ENCODE results near the gene PHLDB1. TPM values are rescaled to one million over a fixed set of nuclear protein-coding genes. Genes with fewer than 3 reads are reported as not detected.
"Not testable (repeated sequence)": the region's sequence is repeated elsewhere in the genome, so short reads cannot be mapped to it uniquely, and the experiment has no call there.

PHLDB1 gene
- total RNA-seq, 1 donor from 2014 or later: 165 TPM

DNA sequence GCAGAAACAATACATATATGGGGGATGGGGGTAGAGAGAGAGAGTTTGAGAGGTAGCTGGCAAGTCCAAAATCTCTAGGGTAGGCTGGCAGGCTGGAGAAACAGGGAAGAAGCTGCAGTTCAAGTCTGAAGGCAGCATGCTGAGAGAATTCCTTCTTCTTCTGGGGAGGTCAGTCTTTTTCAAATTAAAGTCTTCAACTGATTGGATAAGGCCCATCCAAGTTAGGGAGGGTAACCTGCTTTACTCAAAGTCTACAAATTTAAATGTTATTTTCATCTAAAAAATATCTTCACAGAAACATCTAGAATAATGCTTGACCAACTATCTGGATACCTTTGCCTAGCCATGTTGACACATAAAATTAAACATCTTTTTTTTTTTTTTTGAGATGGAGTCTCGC lies 75.0 kb downstream of the PHLDB1 start:
- TF ChIP-seq, protein P1, sequence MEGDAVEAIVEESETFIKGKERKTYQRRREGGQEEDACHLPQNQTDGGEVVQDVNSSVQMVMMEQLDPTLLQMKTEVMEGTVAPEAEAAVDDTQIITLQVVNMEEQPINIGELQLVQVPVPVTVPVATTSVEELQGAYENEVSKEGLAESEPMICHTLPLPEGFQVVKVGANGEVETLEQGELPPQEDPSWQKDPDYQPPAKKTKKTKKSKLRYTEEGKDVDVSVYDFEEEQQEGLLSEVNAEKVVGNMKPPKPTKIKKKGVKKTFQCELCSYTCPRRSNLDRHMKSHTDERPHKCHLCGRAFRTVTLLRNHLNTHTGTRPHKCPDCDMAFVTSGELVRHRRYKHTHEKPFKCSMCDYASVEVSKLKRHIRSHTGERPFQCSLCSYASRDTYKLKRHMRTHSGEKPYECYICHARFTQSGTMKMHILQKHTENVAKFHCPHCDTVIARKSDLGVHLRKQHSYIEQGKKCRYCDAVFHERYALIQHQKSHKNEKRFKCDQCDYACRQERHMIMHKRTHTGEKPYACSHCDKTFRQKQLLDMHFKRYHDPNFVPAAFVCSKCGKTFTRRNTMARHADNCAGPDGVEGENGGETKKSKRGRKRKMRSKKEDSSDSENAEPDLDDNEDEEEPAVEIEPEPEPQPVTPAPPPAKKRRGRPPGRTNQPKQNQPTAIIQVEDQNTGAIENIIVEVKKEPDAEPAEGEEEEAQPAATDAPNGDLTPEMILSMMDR (IDR thresholded peaks at IDR 0.05): no peak
- no peaks in the 10 kb centered on the region for H3K9me3 Mint-ChIP-seq (ENCODE audit: unreplicated experiment)
- H3K4me1 Mint-ChIP-seq (ENCODE audit: unreplicated experiment): peaks cover 1% of the 10 kb centered on the region
- DNase-seq (ENCODE audit: extremely low spot score, unreplicated experiment): no peak
- no peak overlapping the region for H3K27ac Mint-ChIP-seq (ENCODE audit: unreplicated experiment)
- H3K4me3 Mint-ChIP-seq (ENCODE audit: unreplicated experiment): no peak overlapping the region
- H3K36me3 Mint-ChIP-seq (ENCODE audit: unreplicated experiment): no peaks in the 10 kb centered on the region
- H3K27me3 Mint-ChIP-seq (ENCODE audit: unreplicated experiment): peaks cover 26% of the 10 kb centered on the region

DNA sequence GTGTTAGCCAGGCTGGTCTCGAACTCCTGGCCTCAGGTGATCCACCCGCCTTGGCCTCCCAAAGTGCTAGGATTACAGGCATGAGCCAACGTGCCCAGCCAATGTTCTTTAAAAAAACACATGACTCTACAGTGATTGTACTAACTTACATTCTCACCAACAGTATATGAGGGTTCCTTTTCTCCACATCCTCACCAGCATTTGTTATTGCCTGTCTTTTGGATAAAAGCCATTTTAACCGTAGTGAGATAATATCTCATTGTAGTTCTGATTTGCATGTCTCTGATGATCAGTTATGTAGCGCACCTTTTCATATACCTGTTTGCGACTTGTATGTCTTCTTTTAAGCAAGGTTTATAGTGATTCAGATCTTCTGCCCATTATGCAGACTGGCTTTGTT lies 75.5 kb downstream of the PHLDB1 start:
- not testable (repeated sequence) for H3K4me3 Mint-ChIP-seq (ENCODE audit: unreplicated experiment); H3K27ac Mint-ChIP-seq (ENCODE audit: unreplicated experiment); DNase-seq (ENCODE audit: extremely low spot score, unreplicated experiment); H3K9me3 Mint-ChIP-seq (ENCODE audit: unreplicated experiment); H3K4me1 Mint-ChIP-seq (ENCODE audit: unreplicated experiment); H3K36me3 Mint-ChIP-seq (ENCODE audit: unreplicated experiment)
- peaks cover 26% of the 10 kb centered on the region for H3K27me3 Mint-ChIP-seq (ENCODE audit: unreplicated experiment)

DNA sequence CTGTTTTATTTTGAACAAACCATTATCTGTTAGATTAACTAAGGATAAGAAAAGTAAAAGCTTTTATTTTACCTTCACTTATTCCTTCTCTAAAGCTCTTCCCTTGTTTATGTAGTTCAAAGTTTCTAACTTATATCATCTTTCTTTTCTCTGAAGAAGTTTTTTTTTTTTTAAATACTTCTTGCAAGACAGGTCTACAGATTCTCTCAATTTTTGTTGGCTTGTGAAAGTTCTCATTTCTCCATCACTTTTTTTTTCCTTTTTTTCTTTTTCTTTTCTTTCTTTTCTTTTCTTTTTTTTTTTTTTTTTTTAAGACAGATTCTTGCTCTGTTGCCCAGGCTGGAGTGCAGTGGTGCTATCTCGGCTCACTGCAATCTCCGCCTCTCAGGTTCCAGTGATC lies 76.8 kb downstream of the PHLDB1 start:
- H3K4me1 Mint-ChIP-seq (ENCODE audit: unreplicated experiment): peaks cover 2% of the 10 kb centered on the region
- no peak for DNase-seq (ENCODE audit: extremely low spot score, unreplicated experiment)
- no peaks in the 10 kb centered on the region for H3K9me3 Mint-ChIP-seq (ENCODE audit: unreplicated experiment)
- TF ChIP-seq, protein P1 (IDR thresholded peaks at IDR 0.05): no peak
- no peak overlapping the region for H3K27ac Mint-ChIP-seq (ENCODE audit: unreplicated experiment)
- no peak overlapping the region for H3K4me3 Mint-ChIP-seq (ENCODE audit: unreplicated experiment)
- H3K36me3 Mint-ChIP-seq (ENCODE audit: unreplicated experiment): no peaks in the 10 kb centered on the region
- H3K27me3 Mint-ChIP-seq (ENCODE audit: unreplicated experiment): peaks cover 26% of the 10 kb centered on the region

DNA sequence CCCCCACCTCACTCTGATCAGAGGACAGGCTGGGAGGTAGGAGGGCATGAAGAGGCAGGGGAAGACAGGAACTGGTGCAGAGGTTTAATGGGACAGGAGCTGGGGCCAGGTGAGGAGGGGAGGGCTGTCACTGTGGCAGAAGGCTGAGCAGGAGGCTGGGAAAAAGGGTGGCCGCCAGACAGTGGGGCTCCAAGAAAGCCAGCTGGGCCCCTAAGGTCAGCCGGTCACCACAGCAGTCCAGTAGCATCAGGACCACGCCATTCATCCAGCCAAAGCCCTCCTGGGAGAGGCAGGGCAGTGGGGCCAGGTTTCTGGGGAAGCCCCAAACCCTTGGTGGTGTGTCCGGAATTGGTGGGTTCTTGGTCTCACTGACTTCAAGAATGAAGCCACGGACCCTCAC lies 80.5 kb downstream of the PHLDB1 start:
- no peak for DNase-seq (ENCODE audit: extremely low spot score, unreplicated experiment)
- Mint-ChIP-seq H3K4me3 (ENCODE audit: unreplicated experiment) (no peak overlapping the region), H3K27me3 (ENCODE audit: unreplicated experiment) (peaks cover 13% of the 10 kb centered on the region), H3K36me3 (ENCODE audit: unreplicated experiment) (no peaks in the 10 kb centered on the region), H3K9me3 (ENCODE audit: unreplicated experiment) (no peaks in the 10 kb centered on the region), H3K27ac (ENCODE audit: unreplicated experiment) (no peak overlapping the region), H3K4me1 (ENCODE audit: unreplicated experiment) (peaks cover 26% of the 10 kb centered on the region)
- TF ChIP-seq, protein P1 (IDR thresholded peaks at IDR 0.05): no peak

DNA sequence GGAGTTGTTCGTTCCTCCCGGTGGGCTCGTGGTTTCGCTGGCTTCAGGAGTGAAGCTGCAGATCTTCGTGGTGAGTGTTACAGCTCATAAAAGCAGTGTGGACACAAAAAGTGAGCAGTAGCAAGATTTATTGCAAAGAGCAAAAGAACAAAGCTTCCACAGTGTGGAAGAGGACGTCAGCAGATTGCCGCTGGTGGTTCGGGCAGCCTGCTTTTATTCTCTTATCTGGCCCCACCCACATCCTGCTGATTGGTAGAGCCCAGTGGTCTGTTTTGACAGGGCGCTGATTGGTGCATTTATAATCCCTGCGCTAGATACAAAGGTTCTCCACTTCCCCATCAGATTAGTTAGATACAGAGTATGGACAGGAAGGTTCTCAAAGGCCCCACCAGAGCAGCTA lies 80.9 kb downstream of the PHLDB1 start:
- H3K4me3 Mint-ChIP-seq (ENCODE audit: unreplicated experiment): not testable (repeated sequence)

DNA sequence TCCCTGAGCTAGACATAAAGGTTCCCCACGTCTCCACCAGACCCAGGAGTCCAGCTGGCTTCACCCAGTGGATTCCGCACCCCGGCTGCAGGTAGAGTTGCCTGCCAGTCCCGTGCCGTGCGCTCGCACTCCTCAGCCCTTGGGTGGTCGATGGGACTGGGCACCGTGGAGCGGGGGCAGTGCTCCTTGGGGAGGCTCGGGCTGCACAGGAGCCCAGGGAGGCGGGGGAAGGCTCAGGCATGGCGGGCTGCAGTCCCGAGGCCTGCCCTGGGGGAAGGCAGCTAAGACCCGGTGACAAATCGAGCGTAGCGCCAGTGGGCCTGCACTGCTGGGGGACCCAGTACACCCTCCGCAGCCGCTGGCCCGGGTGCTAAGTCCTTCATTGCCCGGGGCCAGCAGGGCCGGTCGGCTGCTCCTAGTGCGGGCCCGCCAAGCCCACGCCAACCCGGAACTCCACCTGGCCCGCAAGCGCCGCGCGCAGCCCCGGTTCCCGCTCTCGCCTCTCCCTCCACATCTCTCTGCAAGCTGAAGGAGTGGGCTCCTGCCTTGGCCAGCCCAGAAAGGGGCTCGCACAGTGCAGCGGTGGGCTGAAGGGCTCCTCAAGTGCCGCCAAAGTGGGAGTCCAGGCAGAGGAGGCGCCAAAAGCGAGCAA lies 81.6 kb downstream of the PHLDB1 start:
- no peak overlapping the region for H3K4me3 Mint-ChIP-seq (ENCODE audit: unreplicated experiment)

More for the DNA sequence above, 80.9 kb downstream of the PHLDB1 start:
- Mint-ChIP-seq H3K4me1 (ENCODE audit: unreplicated experiment) (peaks cover 30% of the 10 kb centered on the region), H3K27me3 (ENCODE audit: unreplicated experiment) (peaks cover 13% of the 10 kb centered on the region)
- DNase-seq (ENCODE audit: extremely low spot score, unreplicated experiment); H3K9me3 Mint-ChIP-seq (ENCODE audit: unreplicated experiment); H3K36me3 Mint-ChIP-seq (ENCODE audit: unreplicated experiment); H3K27ac Mint-ChIP-seq (ENCODE audit: unreplicated experiment): not testable (repeated sequence)

More for the DNA sequence above, 81.6 kb downstream of the PHLDB1 start:
- H3K4me1 Mint-ChIP-seq (ENCODE audit: unreplicated experiment): peaks cover 33% of the 10 kb centered on the region
- TF ChIP-seq, protein P1 (IDR thresholded peaks at IDR 0.05): no peak
- no peaks in the 10 kb centered on the region for H3K36me3 Mint-ChIP-seq (ENCODE audit: unreplicated experiment)
- no peak for DNase-seq (ENCODE audit: extremely low spot score, unreplicated experiment)
- H3K27ac Mint-ChIP-seq (ENCODE audit: unreplicated experiment): no peak overlapping the region
- peaks cover 13% of the 10 kb centered on the region for H3K27me3 Mint-ChIP-seq (ENCODE audit: unreplicated experiment)
- no peaks in the 10 kb centered on the region for H3K9me3 Mint-ChIP-seq (ENCODE audit: unreplicated experiment)
